DLD1 (cell line): ENCODE results near the gene JAKMIP1.

Source experiments
- in situ Hi-C: cut with HindIII; loops from 2 replicates; pipeline ENCODE4 v1.10.0; 2017; ENCODE audit warnings: low sequenced_read_pairs

The JAKMIP1 gene

GRCh38 chr4:6200011-6200921, at the start of gene JAKMIP1:
Gene JAKMIP1 (minus strand): TSS chr4:6200549. CDS start chr4:6112850, 87,699 bp downstream.
- in situ Hi-C loops, result no loop called here

DNA sequence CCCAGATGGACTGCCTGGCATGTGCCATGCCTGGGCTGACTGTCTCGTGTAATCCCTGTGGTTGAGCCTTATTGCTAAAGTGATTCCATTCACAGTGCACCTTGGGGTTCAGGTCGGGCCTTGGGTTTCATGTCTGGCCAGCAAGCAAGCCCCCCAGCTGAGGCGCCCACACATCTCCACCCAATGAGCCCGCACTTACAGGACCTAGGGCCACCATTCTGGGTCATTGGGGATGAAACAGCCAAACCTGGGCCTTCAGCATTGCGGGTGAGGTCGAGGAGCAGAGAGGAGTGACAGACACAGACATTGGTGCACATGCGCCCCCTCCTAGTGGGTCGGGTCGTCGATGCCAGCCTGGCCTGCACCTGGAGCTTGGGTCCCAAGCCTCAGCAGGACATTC, 48.0 kb upstream of the JAKMIP1 start:
- in situ Hi-C loops, result no loop called here

DNA sequence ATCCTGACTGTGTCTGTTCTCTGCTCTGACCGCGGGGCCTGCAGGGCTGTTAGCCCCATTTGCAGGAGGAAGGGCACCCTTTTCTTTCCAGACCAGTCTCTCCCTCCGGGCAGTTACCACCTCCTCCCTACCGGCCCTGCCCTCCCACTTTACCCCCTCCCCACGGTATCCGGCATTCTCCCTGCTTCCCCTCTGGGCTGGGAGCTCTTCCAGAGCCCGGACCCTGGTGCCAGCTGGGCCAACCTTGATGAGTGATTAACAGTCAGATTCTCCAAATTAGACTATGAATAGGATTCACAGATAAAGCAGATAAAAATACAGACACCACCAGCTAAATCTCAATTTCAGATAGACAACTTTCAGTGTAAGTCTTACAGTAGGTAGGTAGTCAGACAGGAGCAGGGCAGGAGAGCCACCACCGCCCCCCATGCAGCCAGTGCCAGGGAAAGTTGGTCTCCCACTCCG, 45.9 kb upstream of the JAKMIP1 start:
- in situ Hi-C loops, result no loop called here

DNA sequence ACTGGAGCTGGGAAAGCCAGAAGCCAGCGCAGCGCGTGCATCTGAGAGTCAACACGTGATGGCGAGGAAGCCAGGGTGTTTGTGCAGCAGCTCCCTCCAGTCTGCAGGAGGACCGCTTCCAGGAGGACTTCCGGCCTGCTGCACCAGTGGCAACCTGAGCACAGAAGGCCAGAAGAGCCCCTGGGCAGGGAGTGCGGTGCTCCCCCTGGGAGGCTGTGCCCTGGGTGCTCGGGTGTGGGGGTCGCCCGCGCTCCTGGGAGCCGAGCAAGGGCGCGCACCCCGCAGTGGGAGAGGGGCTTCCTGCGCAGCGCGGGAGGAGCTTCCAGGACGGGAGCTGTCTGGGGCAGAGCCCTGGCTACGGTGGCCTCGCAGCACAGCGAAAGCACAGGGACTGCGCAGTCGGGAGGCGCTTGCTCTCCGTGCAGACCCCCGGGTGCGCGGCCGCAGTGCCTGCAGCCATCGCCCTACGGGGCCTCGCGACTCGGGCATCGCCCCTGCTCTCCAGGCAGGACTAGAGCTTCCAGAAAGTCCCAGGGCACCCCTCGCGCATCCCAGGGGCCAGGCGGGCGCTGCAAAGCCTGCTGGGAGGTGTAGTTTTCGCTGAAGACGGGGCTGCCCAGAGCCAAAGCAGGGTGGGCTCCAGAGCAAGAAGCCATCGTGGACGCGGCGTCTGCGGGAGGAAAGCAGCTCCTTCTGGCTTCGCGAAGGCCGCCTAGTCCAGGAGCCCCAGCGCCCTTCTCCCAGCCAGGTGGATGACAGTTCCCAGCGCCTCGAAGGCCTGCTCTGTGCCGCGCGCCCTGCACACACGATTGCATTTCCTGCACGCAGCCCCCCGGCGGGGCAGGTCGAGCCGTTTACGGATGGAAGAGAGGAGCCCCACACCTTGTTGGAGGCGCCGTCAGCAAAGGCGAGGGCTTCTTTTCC, 45.2 kb upstream of the JAKMIP1 start:
- in situ Hi-C loops, result no loop called here

DNA sequence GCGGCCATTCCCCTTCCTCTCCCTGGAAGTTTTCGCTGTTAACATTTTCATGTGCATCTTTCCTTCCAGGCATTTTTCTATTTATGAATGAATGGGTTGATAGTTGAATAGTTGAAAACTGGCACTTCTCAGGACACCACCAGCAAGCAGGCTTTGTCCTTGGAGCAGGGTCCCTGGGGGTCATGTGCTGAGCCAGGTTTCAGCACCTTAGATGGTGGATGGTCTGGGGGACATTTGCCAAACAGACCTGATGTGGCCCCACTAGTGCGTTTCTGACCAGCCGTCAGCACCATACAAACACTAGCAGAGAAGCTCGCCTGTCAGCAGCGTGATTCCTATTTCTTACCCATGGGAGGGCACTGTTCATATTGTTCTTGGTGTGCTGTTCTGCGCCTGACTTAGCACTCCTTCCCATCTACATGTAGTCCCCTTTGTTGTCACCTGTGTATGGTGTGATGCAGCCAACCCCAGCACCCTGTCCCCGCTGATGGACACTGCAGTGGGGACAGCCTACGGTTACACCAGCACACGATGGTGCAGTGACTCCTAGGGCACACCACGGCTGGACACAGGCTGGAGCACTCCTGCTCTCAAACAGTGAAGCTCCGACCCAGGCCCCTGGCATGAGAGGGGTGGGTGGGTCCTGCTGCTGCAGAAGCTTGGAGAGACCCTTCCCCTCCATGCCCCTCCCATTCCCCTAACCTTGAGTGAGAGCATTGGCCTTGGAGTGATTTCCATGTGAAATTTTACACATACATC, 42.1 kb upstream of the JAKMIP1 start:
- in situ Hi-C loops, result no loop called here

GRCh38 chr4:6241062-6241845, 40.9 kb upstream of the JAKMIP1 start:
- in situ Hi-C loops, result no loop called here

DNA sequence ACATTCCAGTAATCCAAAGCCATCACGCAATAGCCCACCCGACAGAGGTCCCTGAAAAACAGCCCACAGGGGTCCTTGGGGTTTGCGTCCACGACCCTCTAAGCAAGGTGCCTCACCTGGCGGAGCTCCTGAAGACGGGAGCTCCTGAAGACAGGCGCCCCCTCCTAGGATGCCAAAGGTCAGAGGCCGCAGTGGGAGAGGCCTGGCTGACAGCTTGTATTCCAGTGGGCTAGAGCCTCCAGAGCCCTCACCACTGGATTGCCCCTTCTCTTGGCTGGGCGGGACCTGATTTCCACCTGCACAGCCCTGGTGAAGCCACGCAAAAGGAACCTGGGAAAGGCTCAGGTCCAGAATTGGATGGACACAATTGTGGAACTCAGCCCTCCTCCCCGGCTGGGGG, 39.6 kb upstream of the JAKMIP1 start:
- in situ Hi-C loops, result no loop called here

GRCh38 chr4:6239486-6239885, 39.1 kb upstream of the JAKMIP1 start:
- in situ Hi-C loops, result no loop called here

DNA sequence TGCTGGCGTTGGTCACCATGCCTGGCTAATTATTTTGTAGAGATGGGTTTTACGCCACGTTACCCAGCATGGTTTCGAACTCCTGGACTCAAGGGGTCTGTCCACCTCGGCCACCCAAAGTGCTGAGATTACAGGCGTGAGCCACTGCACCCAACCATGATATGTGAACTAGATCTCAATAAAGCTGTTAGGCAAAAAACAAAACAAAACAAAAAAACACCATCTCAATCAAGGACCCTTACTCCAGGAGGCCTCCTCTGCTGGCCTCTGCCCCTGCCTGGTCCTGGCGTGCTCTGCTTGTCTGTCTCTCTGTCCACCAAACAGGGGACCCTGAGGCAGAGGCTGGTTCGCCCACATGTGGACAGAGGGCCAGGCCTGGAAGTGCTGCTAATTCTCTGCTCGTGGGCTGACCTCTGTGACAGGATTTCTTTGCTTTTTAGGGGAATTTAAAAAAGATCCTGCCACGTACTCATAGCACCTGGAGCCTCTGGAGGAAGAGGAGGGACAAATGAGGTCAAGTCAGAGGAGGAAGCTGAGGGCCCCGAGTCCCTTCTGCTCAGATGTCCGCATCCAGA, 36.6 kb upstream of the JAKMIP1 start:
- in situ Hi-C loops, result no loop called here

- in situ Hi-C loops, result no loop called here
Measured at GRCh38 chr4:6235901-6236640, 35.7 kb upstream of the JAKMIP1 start.

DNA sequence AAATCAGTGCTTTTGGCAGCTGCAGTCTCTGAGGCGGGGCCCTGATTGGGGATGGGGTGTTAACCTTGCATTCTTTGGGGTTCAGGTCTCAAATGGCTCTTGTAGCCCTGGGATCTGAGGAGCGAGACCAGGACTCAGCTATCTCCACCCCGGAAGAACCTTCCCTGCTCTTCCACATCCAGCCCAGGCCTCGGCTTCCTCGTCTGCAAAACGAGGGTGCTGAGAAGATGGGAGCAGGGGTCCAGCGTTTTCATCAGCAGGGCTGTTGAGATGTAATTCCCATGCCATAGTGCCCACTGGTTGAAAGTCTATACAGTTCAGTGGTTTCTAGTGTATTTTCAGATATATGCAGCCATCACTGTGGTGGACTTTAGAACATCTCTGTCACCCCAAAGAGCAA, 34.7 kb upstream of the JAKMIP1 start:
- in situ Hi-C loops, result no loop called here

GRCh38 chr4:6233929-6234328, 33.6 kb upstream of the JAKMIP1 start:
- in situ Hi-C loops, result no loop called here

DNA sequence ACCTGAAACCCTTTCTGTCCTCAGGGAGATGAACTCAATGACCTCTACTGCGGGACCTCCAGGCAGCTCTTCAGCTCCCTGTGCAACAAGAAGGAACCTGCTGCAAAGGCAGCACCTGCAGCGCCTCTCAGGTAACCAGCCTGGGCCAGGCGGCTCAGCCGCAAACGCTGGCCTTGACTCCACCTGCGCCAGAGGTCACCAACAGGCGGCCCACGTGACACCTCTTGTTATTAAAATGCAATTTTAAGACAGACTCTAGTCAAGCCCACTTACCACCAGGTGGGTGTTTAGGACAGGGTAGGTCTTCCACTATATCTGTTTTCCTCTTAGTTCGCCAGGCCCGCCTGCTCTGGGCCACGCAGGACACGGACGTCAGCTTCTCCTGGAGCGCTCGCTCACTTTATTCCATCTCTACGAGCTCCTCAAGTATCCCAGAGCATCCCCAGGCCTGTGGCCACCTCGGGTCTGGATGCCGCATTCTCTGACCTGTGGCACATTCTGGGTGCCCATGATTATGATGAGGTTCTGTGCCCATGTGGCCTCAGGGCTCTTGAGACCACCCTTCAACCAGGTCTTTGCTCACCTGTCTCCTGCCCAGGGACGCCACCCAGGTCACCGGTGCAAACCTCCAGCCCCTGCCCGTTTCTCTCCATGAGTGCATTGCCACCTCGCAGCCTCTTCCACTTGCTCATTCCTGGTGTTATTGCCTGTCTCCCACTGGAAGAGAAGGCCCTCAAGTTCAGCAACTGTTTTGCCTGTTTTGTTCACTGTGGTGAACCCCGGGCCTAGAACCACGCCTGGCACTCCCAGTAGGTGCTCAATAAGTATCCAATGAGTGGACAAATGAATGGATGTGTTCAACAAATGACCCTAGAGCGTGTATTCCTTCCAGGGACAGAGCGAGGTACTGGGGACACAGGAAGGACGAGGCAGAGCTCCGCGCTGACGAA, 32.8 kb upstream of the JAKMIP1 start:
- in situ Hi-C loops, result no loop called here

DNA sequence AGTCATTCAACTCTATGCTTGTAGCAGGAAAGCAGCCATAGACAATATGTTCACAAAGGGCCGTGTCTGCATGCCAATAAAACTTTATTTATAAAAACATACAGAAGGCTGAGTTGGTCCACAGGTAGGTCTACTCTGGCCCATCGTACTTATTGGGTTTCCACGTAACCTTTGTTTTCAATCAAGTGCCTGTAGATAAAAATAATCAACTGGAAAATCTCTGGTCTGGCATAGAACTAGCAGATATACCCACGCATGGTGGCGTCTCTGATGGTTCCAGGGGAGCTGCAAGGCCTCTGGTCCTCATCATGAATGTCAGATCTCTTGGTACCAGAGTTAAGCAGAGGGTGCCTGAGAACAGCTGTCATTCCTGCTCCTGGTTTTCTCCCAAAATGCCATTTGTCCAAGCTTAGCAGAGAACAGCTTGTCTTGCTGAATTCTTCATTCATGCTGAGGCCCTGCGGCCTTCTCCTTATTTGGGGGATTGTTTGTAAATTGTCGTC, 31.4 kb upstream of the JAKMIP1 start:
- in situ Hi-C loops, result no loop called here

DNA sequence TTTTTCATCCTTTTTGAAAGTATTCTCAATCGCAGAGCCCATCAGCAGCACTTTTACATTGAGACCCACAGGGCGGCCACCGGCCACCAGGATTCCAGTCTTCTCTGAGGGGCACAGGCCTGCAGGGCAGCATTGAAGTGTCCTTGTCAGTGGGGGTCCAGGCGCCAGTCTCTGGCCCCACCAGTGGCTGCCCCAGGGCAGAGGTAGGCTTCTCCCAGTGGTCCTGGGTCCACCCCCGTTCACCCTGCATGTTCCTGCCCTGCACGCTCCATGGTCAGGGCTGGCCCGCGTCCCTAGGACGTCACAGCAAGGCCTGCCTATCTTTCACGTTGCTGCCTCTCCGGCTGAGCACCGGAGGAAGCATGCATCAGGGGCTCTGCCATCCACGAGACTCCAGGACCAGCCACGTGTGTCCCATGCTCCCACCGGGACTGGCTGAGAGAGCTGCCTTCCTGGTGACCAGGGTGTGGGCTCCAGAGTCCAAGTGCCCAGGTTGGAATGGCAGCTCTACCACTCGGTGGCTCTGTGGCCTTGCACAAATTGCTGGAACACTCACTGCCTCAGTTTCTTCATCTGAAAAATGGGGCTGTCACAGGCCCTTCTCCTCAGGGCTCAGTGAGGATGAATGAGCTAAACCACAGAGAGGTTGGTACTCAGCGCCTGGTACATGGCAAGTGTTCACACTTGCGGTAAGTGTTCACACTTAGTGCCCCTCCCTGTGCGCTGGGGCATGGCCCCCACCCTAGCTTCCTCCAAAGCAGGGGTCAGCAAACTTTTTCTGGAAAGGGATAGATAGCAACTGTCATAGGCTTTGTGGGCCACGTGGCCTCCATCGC, 30.7 kb upstream of the JAKMIP1 start:
- in situ Hi-C loops, result no loop called here

- in situ Hi-C loops, result no loop called here
Measured at GRCh38 chr4:6230502-6230785, 30.1 kb upstream of the JAKMIP1 start.
